ENCODE data around the gene DBH.
A peak's percentile ranks its signal among the peaks of the same experiment; 100 is the strongest.

Gene DBH

DNA sequence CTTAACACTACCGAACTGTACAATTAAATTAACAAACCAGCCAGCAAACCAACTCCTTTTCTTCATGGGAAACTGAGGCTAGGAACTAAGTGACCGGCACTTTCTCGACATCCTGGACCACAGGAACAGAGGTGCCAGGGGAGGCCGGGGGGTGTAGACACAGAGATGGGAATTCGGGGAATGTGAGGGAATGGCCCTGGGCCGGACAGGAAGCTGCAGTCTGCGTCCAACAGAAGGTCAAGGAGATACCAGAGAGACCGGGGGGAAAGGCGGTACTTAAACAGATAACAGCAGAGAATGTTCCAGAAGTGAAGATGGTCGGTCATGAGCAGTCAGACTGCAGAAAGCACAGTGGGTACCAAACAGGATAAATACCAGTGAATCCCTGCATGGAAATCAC lies 40.3 kb downstream of the DBH start:
- no peaks in the 10 kb centered on the region for H3K79me2 ChIP-seq (ENCODE audit: insufficient read depth, low read length)
- no peak overlapping the region for H3K4me2 ChIP-seq (ENCODE audit: insufficient read depth, low read length)
- H3K9me3 ChIP-seq (ENCODE audit: insufficient read depth, low read length, severe bottlenecking) = no peaks in the 10 kb centered on the region
- no peaks in the 10 kb centered on the region for H3K27me3 ChIP-seq (ENCODE audit: insufficient read depth, low read length, poor library complexity)
- no peak for TF ChIP-seq CTCF (IDR thresholded peaks at IDR 0.05; ENCODE audit: borderline replicate concordance, extremely low read depth, low read length, poor library complexity, severe bottlenecking)
- TF ChIP-seq EZH2 (IDR thresholded peaks at IDR 0.05; ENCODE audit: borderline replicate concordance, low read depth, low read length, severe bottlenecking) = no peak
- no peaks in the 10 kb centered on the region for H3K4me1 ChIP-seq (ENCODE audit: insufficient read depth, low read length)
- H3K36me3 ChIP-seq (ENCODE audit: insufficient read depth, low read length) = no peaks in the 10 kb centered on the region
- DNase-seq = no peak
- H2AFZ ChIP-seq (ENCODE audit: low read depth, low read length) = no peak overlapping the region
- H3K9ac ChIP-seq (ENCODE audit: low read depth, low read length) = no peak overlapping the region
- H3K27ac ChIP-seq (ENCODE audit: low read length) = no peak overlapping the region
- no peak overlapping the region for H3K4me3 ChIP-seq (ENCODE audit: low read depth in 1 of 2, low read length in 2 of 2)
- no peak for ATAC-seq (ENCODE audit: insufficient read depth, low read depth)
- no peaks in the 10 kb centered on the region for H4K20me1 ChIP-seq (ENCODE audit: insufficient read depth, low read length)

GRCh38 chr9:133677126-133678010 lies 41.2 kb downstream of the DBH start:
- Histone ChIP-seq H3K4me2 (ENCODE audit: insufficient read depth, low read length) (no peak overlapping the region), H3K4me3 (ENCODE audit: low read depth in 1 of 2, low read length in 2 of 2) (no peak overlapping the region), H4K20me1 (ENCODE audit: insufficient read depth, low read length) (no peaks in the 10 kb centered on the region), H3K4me1 (ENCODE audit: insufficient read depth, low read length) (no peaks in the 10 kb centered on the region), H3K27ac (ENCODE audit: low read length) (no peak overlapping the region), H3K79me2 (ENCODE audit: insufficient read depth, low read length) (no peaks in the 10 kb centered on the region), H3K36me3 (ENCODE audit: insufficient read depth, low read length) (no peaks in the 10 kb centered on the region), H3K9me3 (ENCODE audit: insufficient read depth, low read length, severe bottlenecking) (no peaks in the 10 kb centered on the region), H2AFZ (ENCODE audit: low read depth, low read length) (no peak overlapping the region), H3K27me3 (ENCODE audit: insufficient read depth, low read length, poor library complexity) (no peaks in the 10 kb centered on the region), H3K9ac (ENCODE audit: low read depth, low read length) (no peak overlapping the region)
- no peak for TF ChIP-seq EZH2 (IDR thresholded peaks at IDR 0.05; ENCODE audit: borderline replicate concordance, low read depth, low read length, severe bottlenecking)
- TF ChIP-seq CTCF (IDR thresholded peaks at IDR 0.05; ENCODE audit: borderline replicate concordance, extremely low read depth, low read length, poor library complexity, severe bottlenecking) = no peak
- peak; percentile 92 for ATAC-seq (ENCODE audit: insufficient read depth, low read depth)
- peak; percentile 49 for DNase-seq

DNA sequence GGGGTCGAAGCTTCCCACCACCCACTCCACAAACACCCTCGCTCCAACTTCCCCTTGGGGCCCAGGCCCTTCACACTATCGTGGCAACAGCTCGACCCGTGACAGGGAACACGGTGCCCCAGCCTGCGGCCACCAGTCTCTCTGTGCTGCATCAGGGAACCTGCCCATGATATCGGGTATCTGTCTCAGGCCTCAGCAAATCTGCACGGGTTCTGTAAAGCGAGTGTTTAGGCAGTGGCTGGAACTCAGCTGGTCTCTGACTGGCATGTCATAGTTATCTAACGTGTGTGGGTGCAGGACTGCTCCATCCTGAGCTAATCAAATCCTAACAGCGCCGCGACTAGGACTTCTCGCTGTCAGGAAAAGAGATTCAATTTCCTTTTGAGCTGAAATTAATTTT lies 42.9 kb downstream of the DBH start:
- Histone ChIP-seq H3K79me2 (ENCODE audit: insufficient read depth, low read length) (no peaks in the 10 kb centered on the region), H3K36me3 (ENCODE audit: insufficient read depth, low read length) (no peaks in the 10 kb centered on the region), H2AFZ (ENCODE audit: low read depth, low read length) (no peak overlapping the region), H3K4me1 (ENCODE audit: insufficient read depth, low read length) (peaks cover 3% of the 10 kb centered on the region), H4K20me1 (ENCODE audit: insufficient read depth, low read length) (no peaks in the 10 kb centered on the region; the same call in 1 of the 2 replicates), H3K9ac (ENCODE audit: low read depth, low read length) (no peak overlapping the region), H3K9me3 (ENCODE audit: insufficient read depth, low read length, severe bottlenecking) (no peaks in the 10 kb centered on the region), H3K27ac (ENCODE audit: low read length) (no peak overlapping the region), H3K4me3 (ENCODE audit: low read depth in 1 of 2, low read length in 2 of 2) (no peak overlapping the region), H3K4me2 (ENCODE audit: insufficient read depth, low read length) (no peak overlapping the region), H3K27me3 (ENCODE audit: insufficient read depth, low read length, poor library complexity) (no peaks in the 10 kb centered on the region)
- ATAC-seq (ENCODE audit: insufficient read depth, low read depth) (no peak), DNase-seq (no peak)
- TF ChIP-seq EZH2 (IDR thresholded peaks at IDR 0.05; ENCODE audit: borderline replicate concordance, low read depth, low read length, severe bottlenecking) (no peak), CTCF (IDR thresholded peaks at IDR 0.05; ENCODE audit: borderline replicate concordance, extremely low read depth, low read length, poor library complexity, severe bottlenecking) (no peak)

Measured in DND-41 (cell line).